Measurements from ENCODE around the gene TOMM7. TPM values are rescaled to one million over a fixed set of nuclear protein-coding genes. Genes with fewer than 3 reads are reported as not detected.
"Not testable (repeated sequence)": the region's sequence is repeated elsewhere in the genome, so short reads cannot be mapped to it uniquely, and the experiment has no call there.

The TOMM7 gene
- total and polyA plus RNA-seq, 10 of the 15 experiments (the other 5 are each of a cell fraction or from before 2014, with no cell fraction given): 151 to 1,497 (median 322) TPM

DNA sequence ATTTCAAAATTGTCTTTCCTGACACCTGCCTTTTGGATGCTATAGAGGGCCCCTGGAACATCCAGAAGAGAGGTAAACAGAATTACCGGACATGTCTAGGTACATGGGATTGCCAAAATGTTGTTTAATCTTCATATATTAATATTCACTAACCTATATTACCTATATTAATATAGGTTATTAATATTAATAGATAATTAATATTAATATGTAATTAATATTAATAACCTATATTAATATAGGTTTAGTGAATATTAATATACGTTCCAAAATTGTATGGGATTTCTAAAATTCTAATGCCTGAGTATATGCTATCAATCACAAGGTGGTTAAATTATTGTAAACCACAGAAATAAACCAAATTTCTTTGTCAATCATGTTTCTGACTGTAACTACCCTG is 17.4 kb downstream of the TOMM7 start:
- no TSS peak for BruUV-seq (replicated peaks)
- no peak overlapping the region for H3K4me2 ChIP-seq (ENCODE audit: control insufficient read depth, insufficient read depth)
- ChIA-PET POLR2A (interaction anchor here (0.6 kb wide), 1 partner anchor 136 kb away, joined by 4 read pairs; no protein-coding TSS in a partner anchor), RAD21 (ENCODE audit: unreplicated experiment) (interaction anchor here (0.7 kb wide), 1 partner anchor 1427 kb away, joined by 3 read pairs; no protein-coding TSS in a partner anchor), CTCF (interaction anchor here (0.7 to 1.4 kb wide), 2 partner anchors 11 to 245 kb away, joined by 3 read pairs; no protein-coding TSS in a partner anchor), SMC1A (ENCODE audit: uncharacterized antibody, unreplicated experiment) (no interaction called here)
- H4K20me1 ChIP-seq (ENCODE audit: control insufficient read depth, insufficient read depth): no peaks in the 10 kb centered on the region
- H3K27me3 ChIP-seq (replicated peaks in 1 of 2; ENCODE audit: control insufficient read depth in 2 of 2, insufficient read depth in 2 of 2, low read length in 1 of 2): no peaks in the 10 kb centered on the region
- no peak overlapping the region for H3K9ac ChIP-seq (ENCODE audit: control insufficient read depth, insufficient read depth, low read length)
- DNase-seq (ENCODE audit: low read depth, low spot score) (no peak), FAIRE-seq (no peak), ATAC-seq (no peak)
- intact Hi-C loops (cut with micrococcal nuclease; ENCODE audit: unreplicated experiment): no loop called here
- no peaks in the 10 kb centered on the region for H3K9me3 ChIP-seq (replicated peaks; ENCODE audit: control insufficient read depth, insufficient read depth, low read length)
- H3K27ac ChIP-seq (ENCODE audit: control insufficient read depth, insufficient read depth): no peak overlapping the region
- no peaks in the 10 kb centered on the region for H3K79me2 ChIP-seq (ENCODE audit: control insufficient read depth, insufficient read depth, low read length)
- peaks cover 7% of the 10 kb centered on the region; the same call in 1 of the 2 replicates for H3K4me1 ChIP-seq (ENCODE audit: control insufficient read depth, insufficient read depth, low read length)
- TF ChIP-seq CBFB (IDR thresholded peaks at IDR 0.05; ENCODE audit: low read depth) (no peak), MEF2A (IDR thresholded peaks at IDR 0.05; ENCODE audit: insufficient read depth, low read depth, low read length) (no peak), ASH2L (IDR thresholded peaks at IDR 0.05; ENCODE audit: borderline replicate concordance, low read depth) (no peak), ZNF24 (IDR thresholded peaks at IDR 0.05) (no peak), MEF2B (IDR thresholded peaks at IDR 0.05; ENCODE audit: partially characterized antibody, poor library complexity, severe bottlenecking) (no peak)
- TF ChIP-seq, protein P1, sequence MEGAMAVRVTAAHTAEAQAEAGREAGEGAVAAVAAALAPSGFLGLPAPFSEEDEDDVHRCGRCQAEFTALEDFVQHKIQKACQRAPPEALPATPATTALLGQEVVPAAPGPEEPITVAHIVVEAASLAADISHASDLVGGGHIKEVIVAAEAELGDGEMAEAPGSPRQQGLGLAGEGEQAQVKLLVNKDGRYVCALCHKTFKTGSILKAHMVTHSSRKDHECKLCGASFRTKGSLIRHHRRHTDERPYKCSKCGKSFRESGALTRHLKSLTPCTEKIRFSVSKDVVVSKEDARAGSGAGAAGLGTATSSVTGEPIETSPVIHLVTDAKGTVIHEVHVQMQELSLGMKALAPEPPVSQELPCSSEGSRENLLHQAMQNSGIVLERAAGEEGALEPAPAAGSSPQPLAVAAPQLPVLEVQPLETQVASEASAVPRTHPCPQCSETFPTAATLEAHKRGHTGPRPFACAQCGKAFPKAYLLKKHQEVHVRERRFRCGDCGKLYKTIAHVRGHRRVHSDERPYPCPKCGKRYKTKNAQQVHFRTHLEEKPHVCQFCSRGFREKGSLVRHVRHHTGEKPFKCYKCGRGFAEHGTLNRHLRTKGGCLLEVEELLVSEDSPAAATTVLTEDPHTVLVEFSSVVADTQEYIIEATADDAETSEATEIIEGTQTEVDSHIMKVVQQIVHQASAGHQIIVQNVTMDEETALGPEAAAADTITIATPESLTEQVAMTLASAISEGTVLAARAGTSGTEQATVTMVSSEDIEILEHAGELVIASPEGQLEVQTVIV (IDR thresholded peaks at IDR 0.05; ENCODE audit: borderline replicate concordance, partially characterized antibody): no peak
- TF ChIP-seq, protein P2, sequence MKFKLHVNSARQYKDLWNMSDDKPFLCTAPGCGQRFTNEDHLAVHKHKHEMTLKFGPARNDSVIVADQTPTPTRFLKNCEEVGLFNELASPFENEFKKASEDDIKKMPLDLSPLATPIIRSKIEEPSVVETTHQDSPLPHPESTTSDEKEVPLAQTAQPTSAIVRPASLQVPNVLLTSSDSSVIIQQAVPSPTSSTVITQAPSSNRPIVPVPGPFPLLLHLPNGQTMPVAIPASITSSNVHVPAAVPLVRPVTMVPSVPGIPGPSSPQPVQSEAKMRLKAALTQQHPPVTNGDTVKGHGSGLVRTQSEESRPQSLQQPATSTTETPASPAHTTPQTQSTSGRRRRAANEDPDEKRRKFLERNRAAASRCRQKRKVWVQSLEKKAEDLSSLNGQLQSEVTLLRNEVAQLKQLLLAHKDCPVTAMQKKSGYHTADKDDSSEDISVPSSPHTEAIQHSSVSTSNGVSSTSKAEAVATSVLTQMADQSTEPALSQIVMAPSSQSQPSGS (IDR thresholded peaks at IDR 0.05; ENCODE audit: low read length): no peak
- in situ Hi-C loops (cut with MboI): no loop called here
- H3K36me3 ChIP-seq (ENCODE audit: control insufficient read depth in 2 of 2, insufficient read depth in 2 of 2, low read length in 1 of 2): no peaks in the 10 kb centered on the region
- no peak overlapping the region for H3K4me3 ChIP-seq
- H2AFZ ChIP-seq (ENCODE audit: control insufficient read depth, low read depth, low read length): no peak overlapping the region
- 64% methylated on average over 2 of the region's 2 CpGs for WGBS (ENCODE audit: insufficient coverage, insufficient replicate concordance, low lambda C conversion rate, missing lambda C conversion rate)

DNA sequence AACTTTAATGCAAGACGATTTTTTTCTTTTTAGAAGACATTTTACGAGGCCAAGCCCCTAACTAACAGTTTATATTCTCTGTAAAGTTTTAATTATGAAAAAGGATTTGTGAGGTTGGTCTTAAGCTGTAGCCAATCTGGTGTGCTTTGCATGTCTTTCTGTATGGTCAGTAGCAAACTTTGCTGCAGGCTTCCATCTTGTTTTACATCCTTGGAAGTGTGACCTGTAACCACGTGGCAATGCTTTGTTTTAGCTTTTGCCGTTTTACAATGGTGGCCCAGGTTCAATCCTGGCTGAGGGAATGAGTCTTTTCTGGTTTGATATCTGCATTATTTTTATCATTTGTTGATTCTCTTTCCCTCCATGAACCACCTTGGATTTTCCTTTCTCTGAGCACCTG is 19.8 kb downstream of the TOMM7 start:
- H3K79me2 ChIP-seq (ENCODE audit: control insufficient read depth, insufficient read depth, low read length); H3K27me3 ChIP-seq (replicated peaks in 1 of 2; ENCODE audit: control insufficient read depth in 2 of 2, insufficient read depth in 2 of 2, low read length in 1 of 2); H3K9ac ChIP-seq (ENCODE audit: control insufficient read depth, insufficient read depth, low read length); H3K27ac ChIP-seq (ENCODE audit: control insufficient read depth, insufficient read depth); H3K4me1 ChIP-seq (ENCODE audit: control insufficient read depth, insufficient read depth, low read length); ATAC-seq; H3K4me3 ChIP-seq; intact Hi-C loops (cut with micrococcal nuclease; ENCODE audit: unreplicated experiment); H2AFZ ChIP-seq (ENCODE audit: control insufficient read depth, low read depth, low read length); H4K20me1 ChIP-seq (ENCODE audit: control insufficient read depth, insufficient read depth); H3K9me3 ChIP-seq (replicated peaks; ENCODE audit: control insufficient read depth, insufficient read depth, low read length); H3K36me3 ChIP-seq (ENCODE audit: control insufficient read depth in 2 of 2, insufficient read depth in 2 of 2, low read length in 1 of 2); POLR2A ChIA-PET; H3K4me2 ChIP-seq (ENCODE audit: control insufficient read depth, insufficient read depth); FAIRE-seq; DNase-seq (ENCODE audit: low read depth, low spot score); BruUV-seq (replicated peaks); in situ Hi-C loops (cut with MboI): not testable (repeated sequence)
- WGBS (ENCODE audit: insufficient coverage, insufficient replicate concordance, low lambda C conversion rate, missing lambda C conversion rate): 45% methylated on average over 4 of the region's 4 CpGs
- ChIA-PET SMC1A (ENCODE audit: uncharacterized antibody, unreplicated experiment) (interaction anchor here (1.1 kb wide), 1 partner anchor 252 kb away, joined by 3 read pairs; no protein-coding TSS in a partner anchor), CTCF (interaction anchor here (1.1 to 1.7 kb wide), 2 partner anchors 252 to 255 kb away, joined by 5 to 7 read pairs; no protein-coding TSS in a partner anchor), RAD21 (ENCODE audit: unreplicated experiment) (interaction anchor here (1.1 kb wide), 1 partner anchor 57 kb away, joined by 8 read pairs; no protein-coding TSS in a partner anchor)
